D721Med (cell line): ENCODE results near the gene POU6F2.

ENCODE experiments used
- DNase-seq: peaks from one replicate; pipeline ENCODE4 v3.0.0; 2011; ENCODE audit warnings: low spot score; ENCODE audit not compliant: insufficient read length
- FAIRE-seq: peaks from 2 replicates; lab custom pipeline; 2011; peaks lifted over from hg19 to GRCh38; lab: Jason Lieb, UNC
- TF ChIP-seq, protein P1 (sequence below): IDR thresholded peaks from 2 replicates; pipeline ENCODE4 v1.5.1; 2012; ENCODE audit warnings: mild to moderate bottlenecking, control low read depth; ENCODE audit not compliant: insufficient read depth; ENCODE audit errors: missing control alignments

Gene POU6F2

DNA sequence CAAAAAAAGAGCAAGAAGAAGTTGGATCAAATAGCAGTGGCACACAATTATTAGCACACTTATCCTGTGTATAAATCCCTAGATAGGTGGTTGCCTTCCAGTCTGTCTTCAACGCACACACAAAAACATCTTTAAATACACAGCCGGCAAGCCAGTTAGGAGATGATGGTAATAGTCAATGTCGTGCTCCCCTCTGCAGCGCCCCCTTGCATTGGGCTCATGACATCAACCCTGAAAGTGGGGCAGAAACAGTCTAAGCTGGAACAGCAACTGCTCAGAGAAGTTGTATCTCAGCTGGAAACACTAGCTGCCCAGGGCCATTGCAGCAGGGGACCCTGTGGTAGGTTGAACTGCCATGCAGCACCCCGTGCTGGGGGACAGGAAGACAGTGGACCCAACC, 409.0 kb downstream of the POU6F2 start:
- FAIRE-seq (no peak), DNase-seq (no peak)
- TF ChIP-seq, protein P1, sequence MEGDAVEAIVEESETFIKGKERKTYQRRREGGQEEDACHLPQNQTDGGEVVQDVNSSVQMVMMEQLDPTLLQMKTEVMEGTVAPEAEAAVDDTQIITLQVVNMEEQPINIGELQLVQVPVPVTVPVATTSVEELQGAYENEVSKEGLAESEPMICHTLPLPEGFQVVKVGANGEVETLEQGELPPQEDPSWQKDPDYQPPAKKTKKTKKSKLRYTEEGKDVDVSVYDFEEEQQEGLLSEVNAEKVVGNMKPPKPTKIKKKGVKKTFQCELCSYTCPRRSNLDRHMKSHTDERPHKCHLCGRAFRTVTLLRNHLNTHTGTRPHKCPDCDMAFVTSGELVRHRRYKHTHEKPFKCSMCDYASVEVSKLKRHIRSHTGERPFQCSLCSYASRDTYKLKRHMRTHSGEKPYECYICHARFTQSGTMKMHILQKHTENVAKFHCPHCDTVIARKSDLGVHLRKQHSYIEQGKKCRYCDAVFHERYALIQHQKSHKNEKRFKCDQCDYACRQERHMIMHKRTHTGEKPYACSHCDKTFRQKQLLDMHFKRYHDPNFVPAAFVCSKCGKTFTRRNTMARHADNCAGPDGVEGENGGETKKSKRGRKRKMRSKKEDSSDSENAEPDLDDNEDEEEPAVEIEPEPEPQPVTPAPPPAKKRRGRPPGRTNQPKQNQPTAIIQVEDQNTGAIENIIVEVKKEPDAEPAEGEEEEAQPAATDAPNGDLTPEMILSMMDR, result no peak

DNA sequence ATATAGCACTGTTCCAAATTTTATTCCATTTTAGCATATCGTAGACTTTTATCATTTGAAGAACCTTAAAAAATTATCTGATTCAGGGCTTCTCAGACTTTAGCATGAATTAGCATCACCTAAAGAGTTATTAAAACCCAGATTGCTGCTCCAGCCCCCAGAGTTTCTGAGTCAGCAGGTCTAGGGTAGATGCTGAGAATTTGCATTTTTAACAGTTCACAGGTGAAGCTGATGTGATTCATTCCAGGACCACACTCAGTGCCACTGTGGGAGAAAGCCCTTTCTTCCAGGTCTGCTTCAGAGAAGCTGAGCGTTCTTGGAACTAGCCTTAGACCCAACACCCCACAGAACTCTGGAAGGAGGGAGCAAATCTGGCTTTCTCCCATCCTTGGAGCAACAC, 414.4 kb downstream of the POU6F2 start:
- DNase-seq (no peak), FAIRE-seq (no peak)
- TF ChIP-seq, protein P1, result no peak

DNA sequence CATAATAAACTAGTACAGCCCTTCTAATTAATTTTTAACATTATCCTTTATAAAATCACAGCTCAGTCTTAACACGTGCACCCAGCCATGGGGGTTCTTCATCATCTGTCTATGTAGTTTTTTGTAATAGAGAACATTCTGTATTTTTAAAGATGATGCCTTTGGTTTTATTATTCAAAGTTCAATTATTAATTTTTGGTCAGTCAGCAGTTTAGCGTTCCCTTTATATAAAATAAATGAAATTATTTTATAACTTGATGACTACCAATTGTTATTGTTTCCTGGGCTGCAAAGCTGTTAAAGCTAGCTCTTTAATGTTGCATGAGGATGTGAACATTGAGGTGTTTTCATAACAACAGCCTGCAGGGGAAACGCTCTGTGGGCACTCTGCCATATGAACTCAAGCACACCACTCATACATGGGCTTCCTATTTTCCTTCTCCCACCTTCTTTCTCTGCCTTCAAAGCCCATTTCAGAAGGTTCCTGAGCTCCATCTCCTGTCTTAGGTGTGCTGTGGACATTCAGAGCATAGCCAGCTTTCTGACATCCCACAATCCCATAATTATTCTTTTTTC, 416.5 kb downstream of the POU6F2 start:
- TF ChIP-seq, protein P1, result no peak
- FAIRE-seq (no peak), DNase-seq (no peak)

DNA sequence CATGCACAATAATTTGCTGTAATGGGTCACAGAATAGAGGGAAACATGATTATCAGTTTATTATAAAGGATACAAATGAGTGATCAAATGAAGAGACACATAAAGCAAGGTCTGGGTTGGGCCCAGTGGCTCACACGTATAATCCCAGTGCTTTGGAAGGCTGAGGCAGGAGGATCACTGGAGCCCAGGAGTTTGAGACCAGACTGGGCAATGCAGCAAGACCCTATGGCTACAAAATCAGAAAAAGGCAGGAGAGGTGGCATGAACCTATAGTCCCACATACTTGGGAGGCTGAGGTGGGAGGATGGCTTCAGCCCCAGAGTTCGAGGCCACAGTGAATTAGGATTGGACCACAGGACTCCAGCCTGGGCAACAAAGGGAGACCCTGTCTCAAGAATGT, 421.7 kb downstream of the POU6F2 start:
- no peak for DNase-seq
- FAIRE-seq, result no peak
- TF ChIP-seq, protein P1, result no peak

DNA sequence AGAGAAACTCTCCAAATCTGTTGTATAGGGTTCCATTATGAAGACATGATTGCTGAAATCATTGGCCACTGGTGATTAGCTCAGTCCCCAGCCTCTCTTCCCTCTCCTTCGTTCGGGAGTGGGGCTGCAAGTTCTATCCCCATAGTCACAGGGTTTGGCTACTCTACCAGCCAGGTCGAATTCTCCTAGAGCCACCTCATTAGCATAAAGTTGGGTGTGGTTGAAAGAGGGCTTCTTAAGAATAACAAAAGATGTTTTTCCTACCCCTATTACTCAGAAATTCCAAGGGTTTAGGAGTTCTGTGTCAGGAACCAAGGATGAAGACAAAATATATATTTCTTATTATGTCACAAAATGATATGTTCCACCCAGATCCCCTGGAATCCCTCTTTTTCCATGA, 422.3 kb downstream of the POU6F2 start:
- TF ChIP-seq, protein P1, result no peak
- DNase-seq (no peak), FAIRE-seq (no peak)

DNA sequence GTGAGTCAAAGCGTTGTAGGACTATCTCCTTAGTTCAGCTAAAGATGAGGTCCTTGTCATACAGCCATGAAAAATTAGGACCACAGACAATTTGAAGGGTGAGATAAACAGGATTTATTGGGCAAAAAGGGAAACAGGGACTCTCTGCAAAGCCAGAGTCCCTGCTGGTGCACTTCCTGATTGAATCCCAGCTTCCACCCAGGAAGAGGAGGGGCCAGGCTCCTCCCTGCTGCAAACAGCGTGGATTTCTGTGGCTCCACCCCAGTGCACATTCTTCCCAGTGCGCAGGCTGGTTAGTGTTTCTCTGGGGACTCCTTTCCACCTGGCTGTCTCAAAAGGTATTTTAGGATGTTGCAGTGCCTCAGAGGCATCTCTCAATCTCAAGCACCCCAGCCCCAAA, 423.1 kb downstream of the POU6F2 start:
- DNase-seq (no peak), FAIRE-seq (no peak)
- TF ChIP-seq, protein P1, result no peak

DNA sequence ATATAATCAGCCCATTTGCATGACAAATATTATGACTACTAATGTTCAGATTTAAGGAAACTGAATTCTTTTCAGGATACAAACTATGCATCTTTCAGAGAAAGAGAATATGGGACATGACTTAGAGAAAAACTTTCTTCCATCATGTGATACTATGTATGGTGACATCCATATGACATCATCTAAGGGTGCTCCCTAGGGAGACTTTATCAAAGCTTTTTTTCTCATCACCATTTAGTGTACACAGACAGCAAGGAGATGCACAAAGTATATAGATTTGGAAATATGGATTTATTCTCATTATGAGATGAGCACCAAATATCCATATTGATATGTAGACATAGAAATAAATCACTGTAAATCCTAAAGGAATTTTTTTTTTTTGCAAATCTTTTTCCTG, 424.3 kb downstream of the POU6F2 start:
- TF ChIP-seq, protein P1, result no peak

More for the DNA sequence above, 424.3 kb downstream of the POU6F2 start:
- DNase-seq (no peak), FAIRE-seq (no peak)
